Measurements from ENCODE around the gene VPS52.

DNA sequence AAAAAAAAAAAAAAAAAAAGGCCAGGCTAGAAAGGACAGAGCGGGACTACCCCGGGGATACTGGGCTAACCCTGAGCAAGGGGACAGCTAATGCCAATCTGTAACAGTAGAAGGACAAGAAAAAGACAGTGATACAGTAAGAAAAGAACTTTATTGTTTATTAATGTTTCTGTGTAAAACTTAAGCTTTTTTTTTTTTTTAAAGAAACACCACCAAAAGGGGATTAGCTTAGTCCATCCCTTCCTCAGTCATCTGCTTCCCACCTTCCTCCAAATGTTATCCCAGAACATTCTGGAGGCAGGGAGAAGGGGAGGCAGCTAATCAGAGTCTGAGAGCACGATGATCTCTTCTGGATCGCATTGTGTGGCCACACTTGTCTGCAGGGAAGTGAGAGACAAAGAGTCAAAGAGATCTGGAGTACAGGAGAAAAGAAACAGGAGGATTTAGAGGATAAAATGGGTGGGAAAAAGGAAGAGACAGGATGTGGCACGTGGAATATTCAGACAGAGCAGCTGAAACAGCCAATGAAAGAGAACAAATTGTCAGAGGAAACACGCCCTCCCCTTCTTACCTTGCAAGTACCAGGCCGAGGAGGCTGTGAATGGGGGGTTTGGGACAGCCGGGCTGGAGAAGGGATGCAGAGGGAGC, 46.9 kb upstream of the VPS52 start:
- TF ChIP-seq ZNF274 (IDR thresholded peaks at IDR 0.05; ENCODE audit: low read depth, low read length) (no peak), SUZ12 (IDR thresholded peaks at IDR 0.05; ENCODE audit: extremely low read depth, insufficient read depth, insufficient read length) (no peak)

Data from NT2/D1 (cell line).